ENCODE data around the gene C7orf57.
A peak's percentile ranks its signal among the peaks of the same experiment; 100 is the strongest.
"Not testable (repeated sequence)": the region's sequence is repeated elsewhere in the genome, so short reads cannot be mapped to it uniquely, and the experiment has no call there.

Gene C7orf57

GRCh38 chr7:48035967-48036478 lies 680 bp downstream of the C7orf57 start:
- DNase-seq (no peak), ATAC-seq (peak; percentile 5)

GRCh38 chr7:48038815-48039506 lies 3.6 kb downstream of the C7orf57 start:
- DNase-seq (no peak), ATAC-seq (no peak)

GRCh38 chr7:48040944-48041652 lies 5.8 kb downstream of the C7orf57 start:
- DNase-seq, result no peak
- peak; percentile 28 for ATAC-seq

GRCh38 chr7:48041653-48041970 lies 6.3 kb downstream of the C7orf57 start:
- DNase-seq, result no peak
- peak; percentile 58 for ATAC-seq

- DNase-seq (no peak), ATAC-seq (no peak)
Measured at GRCh38 chr7:48042216-48042615, 6.9 kb downstream of the C7orf57 start.

GRCh38 chr7:48042636-48043035 lies 7.3 kb downstream of the C7orf57 start:
- ATAC-seq (no peak), DNase-seq (no peak)

GRCh38 chr7:48045195-48045765 lies 9.9 kb downstream of the C7orf57 start:
- ATAC-seq, result no peak
- no peak for DNase-seq

GRCh38 chr7:48046458-48046857 lies 11.1 kb downstream of the C7orf57 start:
- DNase-seq, result no peak
- no peak for ATAC-seq

GRCh38 chr7:48048113-48048512 lies 12.8 kb downstream of the C7orf57 start:
- ATAC-seq (no peak), DNase-seq (no peak)

GRCh38 chr7:48049850-48050249 lies 14.5 kb downstream of the C7orf57 start:
- DNase-seq (no peak), ATAC-seq (peak; percentile 7)

- ATAC-seq (peak; percentile 59), DNase-seq (no peak)
Measured at GRCh38 chr7:48052748-48053147, 17.4 kb downstream of the C7orf57 start.

- no peak for ATAC-seq
Measured at GRCh38 chr7:48053736-48054135, 18.4 kb downstream of the C7orf57 start.

GRCh38 chr7:48058990-48059389 lies 23.6 kb downstream of the C7orf57 start:
- ATAC-seq (no peak), DNase-seq (no peak)

More at GRCh38 chr7:48053736-48054135, 18.4 kb downstream of the C7orf57 start:
- DNase-seq, result no peak

- DNase-seq (no peak), ATAC-seq (no peak)
Measured at GRCh38 chr7:48059706-48060105, 24.4 kb downstream of the C7orf57 start.

- no peak for DNase-seq
- ATAC-seq, result no peak
Measured at GRCh38 chr7:48063985-48064384, 28.6 kb downstream of the C7orf57 start.

- DNase-seq, result no peak
- no peak for ATAC-seq
Measured at GRCh38 chr7:48067475-48067874, 32.1 kb downstream of the C7orf57 start.

GRCh38 chr7:48074204-48074654 lies 38.9 kb downstream of the C7orf57 start:
- DNase-seq, result no peak
- no peak for ATAC-seq

- ATAC-seq (no peak), DNase-seq (no peak)
Measured at GRCh38 chr7:48077423-48077822, 42.1 kb downstream of the C7orf57 start.

- DNase-seq, result no peak
- no peak for ATAC-seq
Measured at GRCh38 chr7:48078470-48078869, 43.1 kb downstream of the C7orf57 start.

- ATAC-seq, DNase-seq: not testable (repeated sequence)
Measured at GRCh38 chr7:48082378-48082777, 47.0 kb downstream of the C7orf57 start.

GRCh38 chr7:48083114-48083830 lies 47.9 kb downstream of the C7orf57 start:
- DNase-seq (peak; percentile 33), ATAC-seq (peak; percentile 34)

- DNase-seq (peak; percentile 76), ATAC-seq (peak; percentile 65)
Measured at GRCh38 chr7:48084727-48085432, 49.5 kb downstream of the C7orf57 start.
